HCT116 (cell line): ENCODE results near the gene PICK1. TPM values are rescaled to one million over a fixed set of nuclear protein-coding genes. Genes with fewer than 3 reads are reported as not detected.

ENCODE experiments used
- TCF7L2 ChIP-seq: IDR thresholded peaks from 2 replicates; pipeline ENCODE4 v1.7.0; 2011; ENCODE audit warnings: borderline replicate concordance, inconsistent platforms; ENCODE audit not compliant: insufficient read depth, insufficient read length; ENCODE audit errors: extremely low read depth
- total RNA-seq: library from RNA; stranded (reverse); gene quantifications from one replicate; pipeline ENCODE4 v1.2.1, GENCODE V29; 2021; ENCODE audit not compliant: unreplicated experiment

Gene PICK1
- total RNA-seq, 1 experiment from 2014 or later, result 40.0 TPM

- TF ChIP-seq TCF7L2, result no peak
Observed at GRCh38 chr22:38125038-38125610, 67.9 kb downstream of the PICK1 start (continued).

Other genes with a start within 250 kb of the PICK1 start
- 88.7 TPM for gene GCAT, start 249.5 kb upstream of the PICK1 start, total RNA-seq
- gene GALR3, start 234.0 kb upstream of the PICK1 start, total RNA-seq, result 0.32 TPM
- 29.8 TPM for gene ANKRD54, start 213.1 kb upstream of the PICK1 start, total RNA-seq
- gene EIF3L, start 208.0 kb upstream of the PICK1 start, total RNA-seq, result 687 TPM
- 35.2 TPM for gene MICALL1, start 151.1 kb upstream of the PICK1 start, total RNA-seq
- 0.47 TPM for gene C22orf23, start 103.8 kb upstream of the PICK1 start, total RNA-seq
- gene POLR2F, start 103.7 kb upstream of the PICK1 start, total RNA-seq, result 107 TPM
- gene SOX10, start 72.8 kb upstream of the PICK1 start, total RNA-seq, result not detected
- gene SLC16A8, start 26.8 kb downstream of the PICK1 start, total RNA-seq, result not detected
- gene BAIAP2L2, start 53.3 kb downstream of the PICK1 start, total RNA-seq, result 1.0 TPM
- gene PLA2G6, start 124.4 kb downstream of the PICK1 start, total RNA-seq, result 36.0 TPM
- 26.0 TPM for gene MAFF, start 144.6 kb downstream of the PICK1 start, total RNA-seq
- gene TMEM184B, start 215.6 kb downstream of the PICK1 start, total RNA-seq, result 66.0 TPM